ENCODE results near the gene STAT1. TPM values are rescaled to one million over a fixed set of nuclear protein-coding genes. Genes with fewer than 3 reads are reported as not detected.

The STAT1 gene
- total and polyA plus RNA-seq, 2 donors (not counting 1 experiment from before 2014, with no cell fraction given) = 128 to 171 TPM

GRCh38 chr2:191038741-191039140 is 24.8 kb upstream of the STAT1 start:
- H3K4me1 ChIP-seq (ENCODE audit: control insufficient read depth, extremely low read depth, insufficient read depth, low read length) = peaks cover 18% of the 10 kb centered on the region
- H3K36me3 ChIP-seq (ENCODE audit: control insufficient read depth, insufficient read depth, low read length) = no peaks in the 10 kb centered on the region
- no peak for TF ChIP-seq CTCF (conservative IDR thresholded peaks at IDR 0.05 in 1 of 2, IDR thresholded peaks at IDR 0.05 in 1 of 2; ENCODE audit: low read depth in 1 of 2, low read length in 2 of 2)
- TF ChIP-seq EZH2 (IDR thresholded peaks at IDR 0.05; ENCODE audit: low read length, missing control alignments) = no peak
- no peaks in the 10 kb centered on the region for H3K9me3 ChIP-seq (ENCODE audit: control insufficient read depth, insufficient read depth, low read depth, low read length)
- H4K20me1 ChIP-seq (ENCODE audit: control insufficient read depth, extremely low read depth, insufficient read depth, low read length) = no peaks in the 10 kb centered on the region
- no peak overlapping the region for H3K4me2 ChIP-seq (ENCODE audit: extremely low read depth, insufficient read depth, low read length)
- no peak overlapping the region for H3K4me3 ChIP-seq (replicated peaks in 1 of 4; ENCODE audit: control extremely low read depth in 1 of 4, insufficient read depth in 1 of 4, low read depth in 3 of 4, low read length in 4 of 4)
- no peak overlapping the region for H2AFZ ChIP-seq (ENCODE audit: low read length)
- no peak overlapping the region for H3K9ac ChIP-seq (ENCODE audit: insufficient read depth, low read length)
- H3K27ac ChIP-seq (ENCODE audit: insufficient read depth, low read length) = peak overlapping the region; percentile 63
- H3K27me3 ChIP-seq (ENCODE audit: control insufficient read depth, insufficient read depth, low read length) = no peaks in the 10 kb centered on the region
- peak in 1 of 2 donors; percentile 42 for DNase-seq (ENCODE audit: low read depth in 2 of 2)
- no peaks in the 10 kb centered on the region for H3K79me2 ChIP-seq (ENCODE audit: control insufficient read depth, insufficient read depth, low read length)

- Histone ChIP-seq H3K27ac (ENCODE audit: insufficient read depth, low read length) (peak overlapping the region; percentile 63), H3K9ac (ENCODE audit: insufficient read depth, low read length) (no peak overlapping the region), H3K27me3 (ENCODE audit: control insufficient read depth, insufficient read depth, low read length) (no peaks in the 10 kb centered on the region), H3K36me3 (ENCODE audit: control insufficient read depth, insufficient read depth, low read length) (no peaks in the 10 kb centered on the region), H3K79me2 (ENCODE audit: control insufficient read depth, insufficient read depth, low read length) (no peaks in the 10 kb centered on the region), H3K4me3 (replicated peaks in 1 of 4; ENCODE audit: control extremely low read depth in 1 of 4, insufficient read depth in 1 of 4, low read depth in 3 of 4, low read length in 4 of 4) (no peak overlapping the region), H3K4me1 (ENCODE audit: control insufficient read depth, extremely low read depth, insufficient read depth, low read length) (peaks cover 18% of the 10 kb centered on the region), H3K9me3 (ENCODE audit: control insufficient read depth, insufficient read depth, low read depth, low read length) (no peaks in the 10 kb centered on the region), H3K4me2 (ENCODE audit: extremely low read depth, insufficient read depth, low read length) (no peak overlapping the region), H4K20me1 (ENCODE audit: control insufficient read depth, extremely low read depth, insufficient read depth, low read length) (no peaks in the 10 kb centered on the region), H2AFZ (ENCODE audit: low read length) (peak overlapping the region; percentile 24)
- peak; percentile 51 to 74 for DNase-seq (ENCODE audit: low read depth in 2 of 2)
- TF ChIP-seq EZH2 (IDR thresholded peaks at IDR 0.05; ENCODE audit: low read length, missing control alignments) (no peak), CTCF (conservative IDR thresholded peaks at IDR 0.05 in 1 of 2, IDR thresholded peaks at IDR 0.05 in 1 of 2; ENCODE audit: low read depth in 1 of 2, low read length in 2 of 2) (no peak)
Measured at GRCh38 chr2:191038241-191038725, 24.3 kb upstream of the STAT1 start.

- Histone ChIP-seq H3K4me1 (ENCODE audit: control insufficient read depth, extremely low read depth, insufficient read depth, low read length) (peaks cover 18% of the 10 kb centered on the region), H3K27me3 (ENCODE audit: control insufficient read depth, insufficient read depth, low read length) (no peaks in the 10 kb centered on the region), H2AFZ (ENCODE audit: low read length) (no peak overlapping the region), H3K79me2 (ENCODE audit: control insufficient read depth, insufficient read depth, low read length) (no peaks in the 10 kb centered on the region), H3K27ac (ENCODE audit: insufficient read depth, low read length) (peak overlapping the region; percentile 63), H3K36me3 (ENCODE audit: control insufficient read depth, insufficient read depth, low read length) (no peaks in the 10 kb centered on the region), H3K9me3 (ENCODE audit: control insufficient read depth, insufficient read depth, low read depth, low read length) (no peaks in the 10 kb centered on the region), H4K20me1 (ENCODE audit: control insufficient read depth, extremely low read depth, insufficient read depth, low read length) (no peaks in the 10 kb centered on the region), H3K9ac (ENCODE audit: insufficient read depth, low read length) (no peak overlapping the region), H3K4me3 (replicated peaks in 1 of 4; ENCODE audit: control extremely low read depth in 1 of 4, insufficient read depth in 1 of 4, low read depth in 3 of 4, low read length in 4 of 4) (no peak overlapping the region), H3K4me2 (ENCODE audit: extremely low read depth, insufficient read depth, low read length) (no peak overlapping the region)
- no peak for DNase-seq (ENCODE audit: low read depth in 2 of 2)
- TF ChIP-seq CTCF (conservative IDR thresholded peaks at IDR 0.05 in 1 of 2, IDR thresholded peaks at IDR 0.05 in 1 of 2; ENCODE audit: low read depth in 1 of 2, low read length in 2 of 2) (no peak), EZH2 (IDR thresholded peaks at IDR 0.05; ENCODE audit: low read length, missing control alignments) (no peak)
Measured at GRCh38 chr2:191037351-191037750, 23.4 kb upstream of the STAT1 start.
